HepG2 (cell line): ENCODE measurements around the gene LRRC8D. TPM values are rescaled to one million over a fixed set of nuclear protein-coding genes. Genes with fewer than 3 reads are reported as not detected.

Experiments used
- ATAC-seq: fragments of 200-7000 bp; cut with Tn5 transposase; 3 replicates; pipeline ENCODE4 v1.9.1; 2020; ENCODE audit warnings: mild to moderate bottlenecking, moderate library complexity
- BruUV-seq: library from RNA; stranded (reverse); fragments of 400-500 nt; replicated peaks from 2 replicates; lab custom pipeline; 2021; lab: Mats Ljungman, UMichigan
- CTCF ChIA-PET: fragments of 300-600 bp; formaldehyde crosslinking; extraction: SDS; loops from one replicate; lab custom pipeline; 2021; ENCODE audit warnings: low total read pairs, inconsistent platforms, low intra/inter-chr PET ratio; lab: Yijun Ruan, JAX
- POLR2A ChIA-PET: fragments of 350-600 bp; sonication (Branson Sonifier 250); formaldehyde crosslinking; loops from one replicate; lab custom pipeline; 2020; ENCODE audit warnings: antibody characterized with exemption, inconsistent platforms; lab: Yijun Ruan, JAX
- DNase-seq: peaks from one replicate; pipeline ENCODE4 v3.0.0-alpha.2; 2015; ENCODE audit warnings: low spot score
- FAIRE-seq: peaks from 3 replicates; lab custom pipeline; 2011; peaks lifted over from hg19 to GRCh38; lab: Jason Lieb, UNC
- H2AFZ ChIP-seq: one replicate; pipeline ENCODE4 v1.6.1; 2011; ENCODE audit warnings: low read length, inconsistent platforms
- H3K27ac ChIP-seq: fragments of 300-600 bp; 3 replicates; pipeline ENCODE4 v1.8.0; 2011; ENCODE audit warnings: mixed run types, mild to moderate bottlenecking, mixed read lengths, low read length, inconsistent platforms; ENCODE audit not compliant: insufficient read depth; ENCODE audit errors: extremely low read length
- H3K27me3 ChIP-seq, 2 experiments: fragments of 200-600 bp in 1 of 2; 2 replicates in 1 of 2; 3 replicates in 1 of 2; pipeline versions ENCODE4 v1.6.0 to v1.8.0; 2011; ENCODE audit warnings: low read length in 2 of 2, mild to moderate bottlenecking in 2 of 2, moderate library complexity in 2 of 2, inconsistent platforms in 1 of 2; ENCODE audit not compliant: insufficient read depth in 2 of 2, control insufficient read depth in 1 of 2
- H3K36me3 ChIP-seq, 2 experiments: fragments of 200-600 bp in 1 of 2; replicated peaks in 1 of 2; 2 replicates in 1 of 2; 3 replicates in 1 of 2; pipeline versions ENCODE4 v1.5.1 to v1.8.0; 2011; ENCODE audit warnings: low read length in 2 of 2, inconsistent platforms in 1 of 2; ENCODE audit not compliant: insufficient read depth in 2 of 2, control insufficient read depth in 1 of 2
- H3K4me1 ChIP-seq: 2 replicates; pipeline ENCODE4 v1.5.1; 2012; ENCODE audit warnings: low read length, inconsistent platforms; ENCODE audit not compliant: insufficient read depth
- H3K4me2 ChIP-seq: 2 replicates; pipeline ENCODE4 v1.6.0; 2011; ENCODE audit warnings: low read depth, low read length, inconsistent platforms
- H3K4me3 ChIP-seq, 3 experiments: fragments of 200-600 bp in 1 of 3; sonication (generic), shearing (Covaris generic) in 1 of 3; replicated peaks in 1 of 3; 2 replicates each; pipeline ENCODE4 v1.5.1; 2011 to 2016; ENCODE audit warnings: low read length in 3 of 3, inconsistent platforms in 2 of 3, low read depth in 2 of 3, mild to moderate bottlenecking in 2 of 3, control low read depth in 1 of 3, mixed read lengths in 1 of 3; ENCODE audit not compliant: insufficient read depth in 1 of 3
- H3K79me2 ChIP-seq: one replicate; pipeline ENCODE4 v1.6.1; 2011; ENCODE audit warnings: low read length, inconsistent platforms; ENCODE audit not compliant: insufficient read depth
- H3K9ac ChIP-seq: 2 replicates; pipeline ENCODE4 v1.6.0; 2011; ENCODE audit warnings: mild to moderate bottlenecking, low read depth, low read length, inconsistent platforms; ENCODE audit not compliant: insufficient read depth
- H3K9me3 ChIP-seq: 2 replicates; pipeline ENCODE4 v1.5.1; 2012; ENCODE audit warnings: mild to moderate bottlenecking, low read length
- H4K20me1 ChIP-seq: 2 replicates; pipeline ENCODE4 v1.6.0; 2011; ENCODE audit warnings: inconsistent platforms, mild to moderate bottlenecking, low read length, moderate library complexity; ENCODE audit not compliant: insufficient read depth
- FOXJ3 ChIP-seq: sonication (generic); formaldehyde crosslinking; IDR thresholded peaks from 2 replicates; pipeline ENCODE4 v1.4.0; 2020; ENCODE audit warnings: missing genetic modification reagents, mild to moderate bottlenecking, borderline replicate concordance
- HMG20A ChIP-seq: IDR thresholded peaks from 2 replicates; pipeline ENCODE4 v1.6.1; 2016; ENCODE audit warnings: borderline replicate concordance
- SP5 ChIP-seq: IDR thresholded peaks from 2 replicates; pipeline ENCODE4 v1.6.1; 2016; ENCODE audit warnings: low read depth, borderline replicate concordance
- THAP11 ChIP-seq: IDR thresholded peaks from 2 replicates; pipeline ENCODE4 v1.6.1; 2016; ENCODE audit warnings: missing biosample characterization, missing genetic modification reagents
- U2AF2 ChIP-seq: fragments of 200-400 bp; formaldehyde crosslinking; IDR thresholded peaks from 2 replicates; pipeline ENCODE4 v1.6.1; 2017; ENCODE audit warnings: low read depth, mild to moderate bottlenecking, low read length
- ZEB1 ChIP-seq: IDR thresholded peaks from 2 replicates; pipeline ENCODE4 v1.6.1; 2012; ENCODE audit warnings: mild to moderate bottlenecking, low read depth, inconsistent platforms; ENCODE audit not compliant: insufficient replicate concordance
- ZFP36L1 ChIP-seq: sonication (generic); formaldehyde crosslinking; IDR thresholded peaks from 2 replicates; pipeline ENCODE4 v1.8.0; 2022; ENCODE audit warnings: mild to moderate bottlenecking, missing genetic modification reagents, moderate library complexity
- ZGPAT ChIP-seq: IDR thresholded peaks from 2 replicates; pipeline ENCODE4 v1.6.1; 2016; ENCODE audit warnings: mild to moderate bottlenecking
- ZNF431 ChIP-seq: sonication (generic); formaldehyde crosslinking; IDR thresholded peaks from 2 replicates; pipeline ENCODE4 v1.9.0; 2022; ENCODE audit warnings: missing genetic modification reagents, low read depth, mild to moderate bottlenecking, borderline replicate concordance
- WGBS: methylation state at CpG from one replicate; pipeline ENCODE4 v1.1.6; 2017; ENCODE audit warnings: low lambda C conversion rate; 5-methylcytosine and 5-hydroxymethylcytosine counted together
- in situ Hi-C: cut with HindIII; loops from 2 replicates; pipeline ENCODE4 v1.10.0; 2017; ENCODE audit warnings: low pct_unique_long_range_greater_than_20kb; ENCODE audit not compliant: extremely low pct_ligation_motif_present
- intact Hi-C: fragments of 100-400 bp; cut with micrococcal nuclease; formaldehyde crosslinking; loops from one replicate; pipeline ENCODE4 v1.10.0; 2022; ENCODE audit not compliant: unreplicated experiment
- polyA plus RNA-seq, 8 experiments: library from polyadenylated mRNA; depleted of rRNA in 3 of 8; stranded (reverse) in 7 of 8; unstranded in 1 of 8; fragments of >200 nt; fragmentation: Illumina TruSeq in 4 of 8; extraction: Trizol in 4 of 8; gene quantifications; 2 replicates each; pipeline versions ENCODE4 v1.2.1 to v1.2.3, GENCODE V29; 2011 to 2016; ENCODE audit warnings: low read depth in 4 of 8, missing spikeins in 1 of 8, mixed read lengths in 1 of 8; ENCODE audit not compliant: insufficient read depth in 1 of 8
- total RNA-seq, 5 experiments: library from RNA; depleted of rRNA; stranded (reverse); fragments of >200 nt; fragmentation: Illumina TruSeq; extraction: Trizol; gene quantifications; 2 replicates each; pipeline ENCODE4 v1.2.3, GENCODE V29; 2016; ENCODE audit warnings: low read depth in 1 of 5
- TF ChIP-seq, protein P1 (sequence below), 2 experiments: sonication (generic) in 1 of 2; formaldehyde crosslinking in 1 of 2; IDR thresholded peaks; 2 replicates each; pipeline versions ENCODE4 v1.6.1 to v1.9.0; 2014 to 2022; ENCODE audit warnings: antibody characterized with exemption in 1 of 2, borderline replicate concordance in 1 of 2, inconsistent platforms in 1 of 2, low read depth in 1 of 2, missing genetic modification reagents in 1 of 2
- TF ChIP-seq, protein P2 (sequence below): sonication (generic); formaldehyde crosslinking; conservative IDR thresholded peaks from 2 replicates; pipeline ENCODE4 v1.8.0; 2022; ENCODE audit warnings: mild to moderate bottlenecking, moderate library complexity, missing genetic modification reagents

LRRC8D gene
- total and polyA plus RNA-seq, 2 of the 13 experiments (the other 11 are each of a cell fraction or from before 2014, with no cell fraction given), result 29.9 to 45.5 TPM

- TF ChIP-seq, protein P1, sequence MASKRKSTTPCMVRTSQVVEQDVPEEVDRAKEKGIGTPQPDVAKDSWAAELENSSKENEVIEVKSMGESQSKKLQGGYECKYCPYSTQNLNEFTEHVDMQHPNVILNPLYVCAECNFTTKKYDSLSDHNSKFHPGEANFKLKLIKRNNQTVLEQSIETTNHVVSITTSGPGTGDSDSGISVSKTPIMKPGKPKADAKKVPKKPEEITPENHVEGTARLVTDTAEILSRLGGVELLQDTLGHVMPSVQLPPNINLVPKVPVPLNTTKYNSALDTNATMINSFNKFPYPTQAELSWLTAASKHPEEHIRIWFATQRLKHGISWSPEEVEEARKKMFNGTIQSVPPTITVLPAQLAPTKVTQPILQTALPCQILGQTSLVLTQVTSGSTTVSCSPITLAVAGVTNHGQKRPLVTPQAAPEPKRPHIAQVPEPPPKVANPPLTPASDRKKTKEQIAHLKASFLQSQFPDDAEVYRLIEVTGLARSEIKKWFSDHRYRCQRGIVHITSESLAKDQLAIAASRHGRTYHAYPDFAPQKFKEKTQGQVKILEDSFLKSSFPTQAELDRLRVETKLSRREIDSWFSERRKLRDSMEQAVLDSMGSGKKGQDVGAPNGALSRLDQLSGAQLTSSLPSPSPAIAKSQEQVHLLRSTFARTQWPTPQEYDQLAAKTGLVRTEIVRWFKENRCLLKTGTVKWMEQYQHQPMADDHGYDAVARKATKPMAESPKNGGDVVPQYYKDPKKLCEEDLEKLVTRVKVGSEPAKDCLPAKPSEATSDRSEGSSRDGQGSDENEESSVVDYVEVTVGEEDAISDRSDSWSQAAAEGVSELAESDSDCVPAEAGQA (IDR thresholded peaks at IDR 0.05; ENCODE audit: low read depth), result no peak
- TF ChIP-seq, protein P1 (CRISPR knock-in tag; IDR thresholded peaks at IDR 0.05; ENCODE audit: borderline replicate concordance), result no peak
Measured at GRCh38 chr1:89823679-89824292, 3.0 kb downstream of the LRRC8D start (continued).

DNA sequence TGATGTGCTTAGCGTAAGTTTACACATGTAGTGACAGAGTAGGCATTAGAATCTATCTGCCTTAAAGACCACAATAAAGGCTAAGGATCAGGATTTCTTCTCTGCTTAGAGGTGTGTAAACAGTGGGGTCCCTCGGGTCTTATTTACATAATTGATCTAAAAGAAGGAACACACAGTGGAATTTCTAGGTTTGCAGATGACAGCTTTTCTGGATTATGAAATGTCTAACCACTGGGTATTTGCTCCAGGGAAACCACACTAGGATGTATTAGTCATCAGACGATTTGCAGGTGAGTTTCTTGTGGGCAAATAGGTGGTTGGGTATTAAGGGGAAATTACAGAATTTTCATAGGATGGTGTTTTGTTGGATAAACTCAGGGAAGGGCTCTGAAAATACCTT, 5.8 kb downstream of the LRRC8D start:
- no TSS peak for BruUV-seq
- no peak overlapping the region for H2AFZ ChIP-seq
- intact Hi-C loops (no loop called here), in situ Hi-C loops (no loop called here)
- FAIRE-seq (no peak), DNase-seq (peak; percentile 81), ATAC-seq (peak; percentile 58)
- ChIA-PET POLR2A (interaction anchor here (3.1 to 8.5 kb wide), 2 partner anchors 7 to 16 kb away, joined by 17 to 115 read pairs; no protein-coding TSS in a partner anchor), CTCF (no interaction called here)
- H4K20me1 ChIP-seq, result peaks cover 1% of the 10 kb centered on the region; the same call in 1 of the 2 replicates
- H3K4me3 ChIP-seq, result no peak overlapping the region
- H3K36me3 ChIP-seq, result peaks cover 0 to 7% of the 10 kb centered on the region in 2 experiments; a peak in 2 of 5 replicates
- WGBS, result 2% methylated on average over 3 of the region's 3 CpGs
- no peaks in the 10 kb centered on the region for H3K27me3 ChIP-seq
- H3K4me1 ChIP-seq, result peaks cover 81% of the 10 kb centered on the region
- H3K79me2 ChIP-seq, result peaks cover 88% of the 10 kb centered on the region
- H3K27ac ChIP-seq, result no peak overlapping the region
- H3K4me2 ChIP-seq, result no peak overlapping the region; the same call in 1 of the 2 replicates
- no peak overlapping the region for H3K9ac ChIP-seq
- H3K9me3 ChIP-seq, result no peaks in the 10 kb centered on the region
- TF ChIP-seq ZGPAT (CRISPR knock-in tag), result peak; percentile 54; the same call in 1 of the 2 replicates
- TF ChIP-seq HMG20A, result peak; percentile 94
- TF ChIP-seq SP5 (CRISPR knock-in tag), result no peak
- peak; percentile 87; the same call in 1 of the 2 replicates for TF ChIP-seq FOXJ3 (CRISPR knock-in tag)
- TF ChIP-seq ZFP36L1 (CRISPR knock-in tag), result no peak
- peak; percentile 58 for TF ChIP-seq ZEB1
- TF ChIP-seq, protein P2, sequence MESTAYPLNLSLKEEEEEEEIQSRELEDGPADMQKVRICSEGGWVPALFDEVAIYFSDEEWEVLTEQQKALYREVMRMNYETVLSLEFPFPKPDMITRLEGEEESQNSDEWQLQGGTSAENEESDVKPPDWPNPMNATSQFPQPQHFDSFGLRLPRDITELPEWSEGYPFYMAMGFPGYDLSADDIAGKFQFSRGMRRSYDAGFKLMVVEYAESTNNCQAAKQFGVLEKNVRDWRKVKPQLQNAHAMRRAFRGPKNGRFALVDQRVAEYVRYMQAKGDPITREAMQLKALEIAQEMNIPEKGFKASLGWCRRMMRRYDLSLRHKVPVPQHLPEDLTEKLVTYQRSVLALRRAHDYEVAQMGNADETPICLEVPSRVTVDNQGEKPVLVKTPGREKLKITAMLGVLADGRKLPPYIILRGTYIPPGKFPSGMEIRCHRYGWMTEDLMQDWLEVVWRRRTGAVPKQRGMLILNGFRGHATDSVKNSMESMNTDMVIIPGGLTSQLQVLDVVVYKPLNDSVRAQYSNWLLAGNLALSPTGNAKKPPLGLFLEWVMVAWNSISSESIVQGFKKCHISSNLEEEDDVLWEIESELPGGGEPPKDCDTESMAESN (CRISPR knock-in tag), result 0 out of 2 replicates have a peak, but pooled peaks have one; percentile 48
- TF ChIP-seq U2AF2, result no peak
- TF ChIP-seq THAP11 (CRISPR knock-in tag), result 0 out of 2 replicates have a peak, but pooled peaks have one; percentile 39
- TF ChIP-seq ZNF431 (CRISPR knock-in tag), result no peak
